ENCODE results near the gene PSMD7.
A peak's percentile ranks its signal among the peaks of the same experiment; 100 is the strongest.

Gene PSMD7

DNA sequence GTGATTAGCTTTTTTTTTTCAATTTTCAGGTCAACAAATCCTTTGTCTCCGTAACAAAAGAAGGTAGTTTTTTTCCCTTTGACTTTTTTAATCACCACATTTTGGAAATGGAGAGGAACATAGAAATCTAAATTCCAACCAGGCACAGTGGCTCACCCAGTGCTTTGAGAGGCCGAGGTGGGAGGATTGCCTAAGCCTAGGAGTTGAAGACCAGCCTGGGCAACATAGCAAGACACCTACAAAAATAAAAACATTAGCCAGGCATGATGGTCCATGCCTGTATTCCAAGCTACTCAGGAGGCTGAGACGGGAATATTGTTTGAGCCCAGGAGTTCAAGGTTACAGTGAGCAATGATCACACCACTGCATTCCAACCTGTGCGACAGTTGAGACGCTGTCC is 5.7 kb downstream of the PSMD7 start:
- no peak for TF ChIP-seq CTCF (conservative IDR thresholded peaks at IDR 0.05; ENCODE audit: low read depth)
- ChIA-PET CTCF (no interaction called here), POLR2A (ENCODE audit: low non-redundant PET) (interaction anchor here (0.6 kb wide), 1 partner anchor 20 kb away, joined by 6 read pairs; no protein-coding TSS in a partner anchor)
- H3K27ac ChIP-seq = no peak overlapping the region
- DNase-seq (ENCODE audit: low spot score) = no peak

- DNase-seq (ENCODE audit: low spot score) = peak; percentile 16
- CTCF ChIA-PET = interaction anchor here (0.6 to 1.0 kb wide), 3 partner anchors 13 to 127 kb away, joined by 3 to 8 read pairs (median 5); no protein-coding TSS in a partner anchor
- peak; percentile 43 for TF ChIP-seq CTCF (conservative IDR thresholded peaks at IDR 0.05; ENCODE audit: low read depth)
- H3K27ac ChIP-seq = no peak overlapping the region
- POLR2A ChIA-PET (ENCODE audit: low non-redundant PET) = no interaction called here
These were observed 7.7 kb downstream of the PSMD7 start for GRCh38 chr16:74304164-74304834.

GRCh38 chr16:74304835-74305176 is 8.2 kb downstream of the PSMD7 start:
- CTCF ChIA-PET = interaction anchor here (0.6 to 1.0 kb wide), 3 partner anchors 13 to 126 kb away, joined by 3 to 8 read pairs (median 5); no protein-coding TSS in a partner anchor
- no peak overlapping the region for H3K27ac ChIP-seq
- DNase-seq (ENCODE audit: low spot score) = no peak
- TF ChIP-seq CTCF (conservative IDR thresholded peaks at IDR 0.05; ENCODE audit: low read depth) = no peak
- POLR2A ChIA-PET (ENCODE audit: low non-redundant PET) = no interaction called here

DNA sequence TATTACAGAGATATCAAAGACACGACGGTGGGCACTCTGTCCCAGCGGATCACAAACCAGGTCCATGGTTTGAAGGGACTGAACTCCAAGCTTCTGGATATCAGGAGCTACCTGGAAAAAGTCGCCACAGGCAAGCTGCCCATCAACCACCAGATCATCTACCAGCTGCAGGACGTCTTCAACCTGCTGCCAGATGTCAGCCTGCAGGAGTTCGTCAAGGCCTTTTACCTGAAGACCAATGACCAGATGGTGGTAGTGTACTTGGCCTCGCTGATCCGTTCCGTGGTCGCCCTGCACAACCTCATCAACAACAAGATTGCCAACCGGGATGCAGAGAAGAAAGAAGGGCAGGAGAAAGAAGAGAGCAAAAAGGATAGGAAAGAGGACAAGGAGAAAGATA is 8.7 kb downstream of the PSMD7 start:
- ChIA-PET CTCF (interaction anchor here (0.9 to 1.0 kb wide), 2 partner anchors 14 to 126 kb away, joined by 3 to 8 read pairs; no protein-coding TSS in a partner anchor), POLR2A (ENCODE audit: low non-redundant PET) (no interaction called here)
- TF ChIP-seq CTCF (conservative IDR thresholded peaks at IDR 0.05; ENCODE audit: low read depth) = no peak
- H3K27ac ChIP-seq = no peak overlapping the region
- DNase-seq (ENCODE audit: low spot score) = no peak

- no peak for TF ChIP-seq CTCF (conservative IDR thresholded peaks at IDR 0.05; ENCODE audit: low read depth)
- CTCF ChIA-PET = no interaction called here
- no peak for DNase-seq (ENCODE audit: low spot score)
- POLR2A ChIA-PET (ENCODE audit: low non-redundant PET) = no interaction called here
- no peak overlapping the region for H3K27ac ChIP-seq
These were observed 9.6 kb downstream of the PSMD7 start for GRCh38 chr16:74305978-74306784.

DNA sequence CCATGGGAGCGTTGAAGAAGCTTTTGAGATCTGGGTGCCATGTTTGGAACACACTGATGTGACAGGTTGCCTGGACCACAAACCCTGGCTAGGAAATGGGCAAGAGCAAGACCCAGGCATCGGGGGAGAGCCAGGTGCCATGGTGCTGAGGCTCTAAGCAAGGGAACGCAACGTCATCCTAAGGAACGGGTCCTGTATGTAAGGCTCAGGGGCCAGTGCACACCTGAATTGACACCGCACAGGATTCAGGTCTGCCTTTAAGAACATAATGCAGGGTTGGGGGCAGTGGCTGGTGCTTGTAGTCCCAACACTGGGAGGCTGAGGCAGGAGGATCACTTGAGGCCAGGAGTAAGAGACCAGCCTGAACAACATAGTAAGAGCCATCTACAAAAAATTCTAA is 10.8 kb downstream of the PSMD7 start:
- TF ChIP-seq CTCF (conservative IDR thresholded peaks at IDR 0.05; ENCODE audit: low read depth) = no peak
- POLR2A ChIA-PET (ENCODE audit: low non-redundant PET) = no interaction called here
- no peak overlapping the region for H3K27ac ChIP-seq
- DNase-seq (ENCODE audit: low spot score) = no peak
- CTCF ChIA-PET = no interaction called here

Measured in RWPE1 (cell line).